ENCODE measurements around the gene NINL.
A peak's percentile ranks its signal among the peaks of the same experiment; 100 is the strongest.
"Not testable (repeated sequence)": the region's sequence is repeated elsewhere in the genome, so short reads cannot be mapped to it uniquely, and the experiment has no call there.

Gene NINL

GRCh38 chr20:25481235-25481917 lies 104.0 kb downstream of the NINL start:
- DNase-seq, result no peak

- DNase-seq, result no peak
These were observed 104.5 kb downstream of the NINL start for GRCh38 chr20:25480797-25481196.

- DNase-seq, result no peak
These were observed 105.2 kb downstream of the NINL start for GRCh38 chr20:25480156-25480555.

- DNase-seq, result no peak
These were observed 105.7 kb downstream of the NINL start for GRCh38 chr20:25479638-25480037.

- DNase-seq, result peak in 1 of 2 experiments; percentile 52
These were observed 106.3 kb downstream of the NINL start for GRCh38 chr20:25478889-25479568.

- DNase-seq, result no peak
These were observed 108.1 kb downstream of the NINL start for GRCh38 chr20:25477014-25477882.

- DNase-seq, result no peak
These were observed 109.0 kb downstream of the NINL start for GRCh38 chr20:25476106-25477013.

- not testable (repeated sequence) for DNase-seq
These were observed 112.0 kb downstream of the NINL start for GRCh38 chr20:25473297-25473696.

GRCh38 chr20:25471020-25471419 lies 114.3 kb downstream of the NINL start:
- DNase-seq, result no peak

GRCh38 chr20:25470045-25470444 lies 115.3 kb downstream of the NINL start:
- DNase-seq, result no peak

GRCh38 chr20:25469558-25469957 lies 115.8 kb downstream of the NINL start:
- no peak for DNase-seq

GRCh38 chr20:25468126-25469075 lies 116.9 kb downstream of the NINL start:
- DNase-seq, result no peak

GRCh38 chr20:25467441-25467840 lies 117.9 kb downstream of the NINL start:
- no peak for DNase-seq

GRCh38 chr20:25466846-25467245 lies 118.5 kb downstream of the NINL start:
- DNase-seq, result no peak

- DNase-seq, result no peak
These were observed 119.8 kb downstream of the NINL start for GRCh38 chr20:25465243-25466135.

- DNase-seq, result no peak
These were observed 120.7 kb downstream of the NINL start for GRCh38 chr20:25464501-25465242.

- DNase-seq, result no peak
These were observed 123.4 kb downstream of the NINL start for GRCh38 chr20:25461786-25462545.

- no peak for DNase-seq
These were observed 124.1 kb downstream of the NINL start for GRCh38 chr20:25461281-25461650.

Measured in NCI-H446 (cell line).